ENCODE measurements around the gene TTC22.
"Not testable (repeated sequence)": the region's sequence is repeated elsewhere in the genome, so short reads cannot be mapped to it uniquely, and the experiment has no call there.

Gene TTC22

DNA sequence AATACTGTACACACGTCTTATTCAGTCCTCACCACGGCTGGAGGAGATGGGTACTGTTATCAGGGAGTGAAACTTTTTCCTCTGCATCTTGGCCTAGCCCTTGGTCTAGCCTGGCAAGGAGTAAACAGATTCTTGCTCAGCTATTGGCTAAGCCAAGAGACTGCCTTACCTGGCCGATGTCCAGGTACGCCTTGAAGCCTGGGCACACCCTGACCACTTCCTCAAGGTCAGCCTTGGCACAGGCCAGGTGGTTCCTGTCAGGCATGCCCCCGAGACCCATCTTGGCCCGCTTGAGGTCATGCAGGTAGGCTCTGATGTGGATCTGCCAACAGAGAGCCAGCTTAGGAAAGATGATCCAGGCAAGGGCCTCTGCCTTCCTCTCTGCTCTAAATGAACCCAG is 19.0 kb downstream of the TTC22 start:
- no peak for DNase-seq (ENCODE audit: low spot score)
- no peak for TF ChIP-seq CTCF (IDR thresholded peaks at IDR 0.05; ENCODE audit: extremely low read depth, missing control alignments)

DNA sequence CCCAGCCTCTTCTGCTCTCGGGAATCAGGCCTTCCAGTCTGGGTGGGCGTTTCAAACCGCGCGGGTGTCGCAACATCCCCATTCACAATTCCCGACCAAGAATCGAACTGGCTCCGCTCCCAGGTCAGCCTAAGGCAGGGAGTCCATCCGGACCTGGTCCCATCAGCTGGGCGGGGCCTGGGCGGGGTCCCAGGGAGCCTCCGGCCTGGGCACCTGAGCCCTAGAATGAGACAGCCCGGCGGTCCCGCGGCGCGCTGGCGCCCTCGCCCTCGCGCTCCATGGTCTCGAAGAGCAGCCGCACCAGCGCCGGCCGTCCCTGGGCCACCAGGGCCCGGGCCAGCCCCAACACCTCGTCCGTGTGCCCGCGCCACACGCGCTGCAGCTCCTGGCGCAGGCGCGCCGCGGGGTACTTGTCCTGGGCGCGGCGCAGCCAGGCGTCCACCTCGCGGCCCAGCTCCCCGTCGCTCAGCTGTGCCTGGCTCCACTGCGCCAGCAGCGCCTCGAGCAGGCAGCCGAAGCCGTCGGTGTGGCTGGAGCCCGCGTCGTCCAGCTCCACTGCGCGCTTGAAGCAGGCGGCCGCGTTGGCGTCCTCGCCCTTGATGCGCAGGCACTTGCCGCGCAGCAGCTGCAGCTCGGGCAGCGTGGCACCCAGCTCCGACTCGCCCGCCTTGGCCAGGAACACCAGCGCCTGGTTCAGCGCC is 19.9 kb downstream of the TTC22 start:
- no peak for TF ChIP-seq CTCF (IDR thresholded peaks at IDR 0.05; ENCODE audit: extremely low read depth, missing control alignments)
- no peak for DNase-seq (ENCODE audit: low spot score)

DNA sequence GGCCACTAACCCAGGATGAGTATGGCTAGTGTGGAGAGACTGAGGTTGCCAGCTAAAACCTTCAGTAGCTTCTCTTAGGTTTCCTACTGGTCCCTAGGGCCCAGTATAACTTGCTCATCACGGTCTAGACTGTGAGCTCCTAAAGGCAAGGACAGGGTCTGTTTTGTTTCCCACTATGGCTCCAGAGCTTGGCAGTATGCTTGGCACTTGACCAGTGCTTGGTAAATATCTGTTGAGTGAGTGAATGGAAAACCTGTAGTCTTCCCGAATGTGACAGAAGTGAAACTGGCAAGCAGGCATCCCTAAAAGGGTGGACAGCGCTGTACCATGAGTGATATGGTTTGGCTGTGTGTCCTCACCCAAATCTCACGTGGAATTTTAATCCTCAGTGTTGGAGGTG is 23.7 kb downstream of the TTC22 start:
- no peak for DNase-seq (ENCODE audit: low spot score)
- TF ChIP-seq CTCF (IDR thresholded peaks at IDR 0.05; ENCODE audit: extremely low read depth, missing control alignments), result no peak

DNA sequence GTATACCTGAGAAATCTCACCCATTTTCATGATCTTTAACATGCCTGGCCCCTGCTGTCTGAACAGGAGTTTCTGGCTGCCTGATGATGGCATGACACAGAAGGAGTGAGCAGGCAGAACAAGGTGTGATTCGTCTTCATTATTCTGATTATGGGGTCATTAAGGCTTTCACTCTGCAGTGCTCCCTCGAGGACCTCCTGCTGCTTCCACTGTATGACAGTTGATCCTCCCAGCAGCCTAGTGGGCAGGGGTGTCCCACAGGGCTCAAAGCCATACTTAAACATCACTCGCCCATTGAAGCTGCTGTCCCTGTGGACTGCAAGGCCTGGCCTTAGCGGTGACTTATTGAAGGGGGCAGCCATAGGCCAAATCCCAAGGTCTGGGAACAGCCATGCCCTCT is 24.1 kb downstream of the TTC22 start:
- TF ChIP-seq CTCF (IDR thresholded peaks at IDR 0.05; ENCODE audit: extremely low read depth, missing control alignments), result no peak
- DNase-seq (ENCODE audit: low spot score), result no peak

DNA sequence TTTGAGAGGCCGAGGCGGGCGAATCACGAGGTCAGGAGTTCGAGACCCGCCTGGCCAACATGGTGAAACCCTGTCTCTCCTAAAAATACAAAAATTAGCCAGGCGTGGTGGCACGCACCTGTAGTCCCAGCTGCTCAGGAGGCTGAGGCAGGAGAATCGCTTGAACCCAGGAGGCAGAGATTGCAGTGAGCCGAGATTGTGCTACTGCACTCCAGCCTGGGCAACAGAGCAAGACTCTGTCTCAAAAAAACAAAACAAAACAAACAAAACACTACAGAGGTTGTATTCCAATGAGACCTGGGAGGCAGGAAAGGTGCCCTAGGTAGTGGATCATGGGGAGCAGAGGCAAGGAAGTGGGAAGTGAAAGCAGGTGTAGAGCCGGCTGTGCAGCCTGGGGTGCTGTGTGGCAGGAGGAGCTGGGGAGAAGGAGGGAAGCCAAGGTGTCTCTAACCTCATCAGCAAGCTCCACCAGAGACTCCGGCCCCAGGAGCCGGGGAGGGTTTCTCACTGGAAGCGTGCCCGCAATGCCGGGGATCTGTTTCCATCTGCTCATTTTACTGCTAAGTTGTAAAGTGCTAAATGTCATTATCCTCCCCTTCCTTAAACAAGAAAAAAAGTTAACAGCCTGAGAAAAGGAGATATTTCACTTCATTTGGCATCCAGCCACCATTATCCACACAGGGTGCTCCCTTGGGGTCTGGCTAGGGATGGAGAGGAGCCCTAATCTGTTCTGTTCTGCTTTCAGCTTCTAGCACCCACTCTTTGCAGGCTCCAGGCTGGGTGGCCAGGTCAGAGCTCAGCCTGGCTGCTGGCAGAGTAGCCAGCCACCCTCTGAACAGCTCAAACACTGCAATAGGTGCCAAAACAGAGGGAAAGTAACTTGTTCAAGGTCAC is 25.0 kb downstream of the TTC22 start:
- DNase-seq (ENCODE audit: low spot score), result not testable (repeated sequence)

- DNase-seq (ENCODE audit: low spot score), result no peak
Measured at GRCh38 chr1:54774820-54775498, 26.2 kb downstream of the TTC22 start.

GRCh38 chr1:54772951-54773350 is 28.2 kb downstream of the TTC22 start:
- no peak for DNase-seq (ENCODE audit: low spot score)
- no peak for TF ChIP-seq CTCF (IDR thresholded peaks at IDR 0.05; ENCODE audit: extremely low read depth, missing control alignments)

More at GRCh38 chr1:54774820-54775498, 26.2 kb downstream of the TTC22 start:
- TF ChIP-seq CTCF (IDR thresholded peaks at IDR 0.05; ENCODE audit: extremely low read depth, missing control alignments), result no peak
